ENCODE measurements around the gene RARG. TPM values are rescaled to one million over a fixed set of nuclear protein-coding genes. Genes with fewer than 3 reads are reported as not detected.

RARG gene
- total and polyA plus RNA-seq, 2 of the 8 experiments (the other 6 are each of a cell fraction or from before 2014, with no cell fraction given): 68.6 to 68.9 TPM

DNA sequence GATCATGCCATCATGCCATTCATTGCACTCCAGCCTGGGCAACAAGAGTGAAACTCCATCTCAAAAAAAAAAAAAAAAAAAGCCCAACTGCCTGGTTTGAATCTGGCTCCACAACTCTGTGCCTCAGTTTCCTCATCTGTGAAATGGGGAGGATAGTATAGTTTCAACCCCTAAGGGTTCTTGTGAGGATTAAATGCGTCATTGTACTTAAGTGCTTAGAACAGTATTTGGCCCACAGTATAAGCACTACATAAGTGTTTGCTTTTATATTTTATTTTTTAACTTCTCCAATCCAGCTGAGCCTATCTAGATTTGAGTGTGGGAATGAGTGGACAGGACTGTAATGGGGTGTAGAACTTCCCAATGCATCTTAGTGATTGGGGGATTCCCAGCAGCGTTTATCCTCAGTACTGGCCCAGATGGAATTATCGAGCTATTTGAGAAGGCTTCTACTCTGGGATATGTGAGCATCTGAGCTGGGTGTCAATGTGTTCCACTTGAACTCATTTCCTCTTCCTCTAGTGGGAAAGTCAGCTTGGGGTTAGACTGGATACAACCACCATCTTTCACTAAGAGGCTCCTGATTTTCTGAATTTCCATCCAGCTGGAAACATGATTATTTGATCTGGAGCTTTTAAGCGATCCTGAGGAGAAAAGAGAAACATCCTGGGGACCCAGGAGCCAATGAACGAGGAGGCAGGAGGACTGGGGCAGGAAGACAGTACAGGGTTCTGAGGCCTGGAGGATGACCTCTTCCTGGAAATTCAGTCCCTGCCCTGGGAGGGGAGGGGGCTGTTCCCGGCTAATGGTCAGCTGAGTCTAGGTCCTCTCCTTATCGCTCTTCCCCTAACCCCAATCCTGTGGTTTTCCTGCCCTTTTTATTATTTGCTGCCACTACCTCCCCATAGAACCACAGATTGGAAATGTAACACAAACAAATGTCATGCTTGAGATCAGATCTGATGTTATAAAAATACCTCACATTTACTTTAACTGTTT is 26.8 kb upstream of the RARG start:
- no peak overlapping the region for H2BK12ac ChIP-seq (ENCODE audit: low read depth, low read length)
- H3K9me3 ChIP-seq (ENCODE audit: insufficient read depth in 2 of 2, low read depth in 1 of 2, low read length in 1 of 2): no peaks in the 10 kb centered on the region
- H3K27me3 ChIP-seq (replicated peaks in 1 of 4; ENCODE audit: control insufficient read depth in 3 of 4, extremely low read depth in 1 of 4, insufficient read depth in 3 of 4, low read length in 3 of 4): no peaks in the 10 kb centered on the region
- H3K79me1 ChIP-seq (ENCODE audit: low read depth, low read length): no peaks in the 10 kb centered on the region
- POLR2A ChIA-PET (ENCODE audit: partially characterized antibody): interaction anchor here (1.2 to 2.0 kb wide), 3 partner anchors 9 to 63 kb away, joined by 3 to 6 read pairs (median 5); partner anchors contain the start of genes AAAS and ESPL1
- no peak overlapping the region for H4K8ac ChIP-seq (ENCODE audit: extremely low read depth, insufficient read depth, low read length)
- H3K4me1 ChIP-seq (replicated peaks in 1 of 4; ENCODE audit: control insufficient read depth in 3 of 4, insufficient read depth in 4 of 4, low read length in 3 of 4): no peaks in the 10 kb centered on the region
- H2BK20ac ChIP-seq (ENCODE audit: low read length): no peak overlapping the region
- no peak overlapping the region for H2BK5ac ChIP-seq (ENCODE audit: low read depth, low read length)
- no peak overlapping the region for H3K18ac ChIP-seq (ENCODE audit: extremely low read depth, low read length)
- no peak overlapping the region for H3K14ac ChIP-seq (ENCODE audit: insufficient read length)
- H4K20me1 ChIP-seq (replicated peaks in 1 of 2; ENCODE audit: control insufficient read depth in 1 of 2, insufficient read depth in 2 of 2, low read length in 2 of 2): no peaks in the 10 kb centered on the region
- H3K23ac ChIP-seq (ENCODE audit: insufficient read length): no peak overlapping the region
- H3K9ac ChIP-seq (replicated peaks in 1 of 4; ENCODE audit: extremely low read depth in 1 of 4, low read depth in 3 of 4, low read length in 3 of 4): no peak overlapping the region
- no peak overlapping the region for H3K4ac ChIP-seq (replicated peaks; ENCODE audit: insufficient read length, low read depth, low read length)
- no peak overlapping the region for H3K4me3 ChIP-seq (ENCODE audit: extremely low read depth in 1 of 4, insufficient read depth in 2 of 4, low read depth in 3 of 4, low read length in 4 of 4)
- no peak overlapping the region for H4K91ac ChIP-seq (replicated peaks; ENCODE audit: insufficient read length, low read length)
- no peak overlapping the region for H3K56ac ChIP-seq (replicated peaks; ENCODE audit: insufficient read length, low read depth, low read length)
- H3K4me2 ChIP-seq (ENCODE audit: insufficient read depth in 1 of 2, low read depth in 2 of 2, low read length in 2 of 2): no peak overlapping the region
- peaks cover 0 to 1% (median 0%) of the 10 kb centered on the region in 4 experiments; a peak in 1 of 8 replicates for H3K36me3 ChIP-seq (ENCODE audit: control insufficient read depth in 2 of 4, insufficient read depth in 4 of 4, low read length in 3 of 4)
- FAIRE-seq (no peak), DNase-seq (ENCODE audit: low read depth in 1 of 2, low spot score in 2 of 2) (no peak)
- no peak overlapping the region for H4K5ac ChIP-seq (ENCODE audit: insufficient read length, low read depth, low read length)
- no peak overlapping the region for H2AFZ ChIP-seq (ENCODE audit: low read length)
- no peak overlapping the region for H2AK5ac ChIP-seq (ENCODE audit: low read depth, low read length)
- TF ChIP-seq EZH2 (IDR thresholded peaks at IDR 0.05; ENCODE audit: low read depth, low read length, severe bottlenecking) (no peak), SP1 (IDR thresholded peaks at IDR 0.05; ENCODE audit: low read depth, low read length) (no peak), KDM1A (IDR thresholded peaks at IDR 0.05; ENCODE audit: borderline replicate concordance, low read length) (no peak), HDAC2 (IDR thresholded peaks at IDR 0.05; ENCODE audit: borderline replicate concordance in 1 of 2, low read depth in 2 of 2, low read length in 2 of 2) (no peak), TAF7 (optimal IDR thresholded peaks at IDR 0.05; ENCODE audit: borderline replicate concordance, low read depth, low read length) (no peak), TEAD4 (IDR thresholded peaks at IDR 0.05; ENCODE audit: low read depth, low read length) (no peak), EP300 (IDR thresholded peaks at IDR 0.05; ENCODE audit: borderline replicate concordance in 1 of 2, low read depth in 2 of 2, low read length in 2 of 2) (no peak), POLR2AphosphoS5 (IDR thresholded peaks at IDR 0.05; ENCODE audit: low read depth, low read length) (no peak), SIN3A (conservative IDR thresholded peaks at IDR 0.05 in 1 of 2, IDR thresholded peaks at IDR 0.05 in 1 of 2; ENCODE audit: low read depth in 1 of 2, low read length in 2 of 2) (no peak), ASH2L (IDR thresholded peaks at IDR 0.05; ENCODE audit: low read length) (no peak)
- CTCF ChIA-PET (ENCODE audit: partially characterized antibody): interaction anchor here (0.6 to 23.0 kb wide), 10 partner anchors 9 to 1389 kb away, joined by 3 to 654 read pairs (median 5); partner anchors contain the start of gene ESPL1
- 96% methylated on average over 6 of the region's 7 CpGs; no CpG with 5 or more reads in 1 of the 2 experiments for WGBS, 2 experiments (ENCODE audit: extremely low coverage in 1 of 2, insufficient coverage in 1 of 2, insufficient read length in 1 of 2, insufficient replicate concordance in 2 of 2, low coverage in 1 of 2, low lambda C conversion rate in 2 of 2, missing lambda C conversion rate in 1 of 2)
- H3K79me2 ChIP-seq (ENCODE audit: control insufficient read depth in 1 of 2, insufficient read depth in 2 of 2, low read length in 2 of 2): 0 out of 4 replicates have a peak, but pooled peaks cover 0 to 3% of the 10 kb centered on the region in 2 experiments
- no peak overlapping the region for H2BK120ac ChIP-seq (replicated peaks; ENCODE audit: low read depth, low read length)
- H3K27ac ChIP-seq (ENCODE audit: low read depth, low read length): no peak overlapping the region
- no peaks in the 10 kb centered on the region for H3K23me2 ChIP-seq (ENCODE audit: low read depth, low read length)
- no peak overlapping the region for H2BK15ac ChIP-seq (ENCODE audit: low read length)
